IMR-90 (cell line): ENCODE results near the gene WNT10A.

Experiments
- CEBPB ChIP-seq: IDR thresholded peaks from 2 replicates; pipeline ENCODE4 v1.6.1; 2012; ENCODE audit warnings: low read depth, low read length, improper control_type of control experiment
- FOS ChIP-seq: fragments of 150-350 bp; IDR thresholded peaks from 2 replicates; pipeline ENCODE4 v1.6.1; 2016; ENCODE audit warnings: low read depth, low read length
- MAZ ChIP-seq: IDR thresholded peaks from 2 replicates; pipeline ENCODE4 v1.6.1; 2012; ENCODE audit warnings: low read depth, mild to moderate bottlenecking, low read length, improper control_type of control experiment, moderate library complexity, borderline replicate concordance
- MXI1 ChIP-seq: IDR thresholded peaks from 2 replicates; pipeline ENCODE4 v1.6.1; 2012; ENCODE audit warnings: low read depth, mild to moderate bottlenecking, low read length, moderate library complexity, borderline replicate concordance
- NFE2L2 ChIP-seq: fragments of 150-350 bp; IDR thresholded peaks from 2 replicates; pipeline ENCODE4 v1.6.1; 2016; ENCODE audit warnings: low read depth, mild to moderate bottlenecking, low read length
- POLR2A ChIP-seq: IDR thresholded peaks from 2 replicates; pipeline ENCODE4 v1.6.1; 2012; ENCODE audit warnings: mild to moderate bottlenecking, low read depth, low read length
- RAD21 ChIP-seq: IDR thresholded peaks from 2 replicates; pipeline ENCODE4 v1.6.1; 2012; ENCODE audit warnings: low read length, improper control_type of control experiment
- RCOR1 ChIP-seq: IDR thresholded peaks from 2 replicates; pipeline ENCODE4 v1.6.1; 2012; ENCODE audit warnings: mild to moderate bottlenecking, low read length, improper control_type of control experiment; ENCODE audit not compliant: insufficient replicate concordance
- RFX5 ChIP-seq: IDR thresholded peaks from 2 replicates; pipeline ENCODE4 v1.8.0; 2012; ENCODE audit warnings: low read depth, mild to moderate bottlenecking, low read length, moderate library complexity
- SMC3 ChIP-seq: fragments of 150-350 bp; IDR thresholded peaks from 2 replicates; pipeline ENCODE4 v1.6.1; 2016; ENCODE audit warnings: low read depth, mild to moderate bottlenecking, antibody characterized with exemption, low read length, moderate library complexity
- TF ChIP-seq, protein P1 (sequence below): conservative IDR thresholded peaks from 2 replicates; pipeline ENCODE4 v1.5.1; 2012; ENCODE audit warnings: mild to moderate bottlenecking, low read depth, low read length, improper control_type of control experiment
- TF ChIP-seq, protein P2 (sequence below): fragments of 150-350 bp; IDR thresholded peaks from 2 replicates; pipeline ENCODE4 v1.6.1; 2016; ENCODE audit warnings: low read depth, mild to moderate bottlenecking, low read length, moderate library complexity, borderline replicate concordance
- TF ChIP-seq, protein P3 (sequence below): fragments of 150-350 bp; IDR thresholded peaks from 2 replicates; pipeline ENCODE4 v1.6.1; 2017; ENCODE audit warnings: mild to moderate bottlenecking, antibody characterized with exemption, low read length, low read depth

DNA sequence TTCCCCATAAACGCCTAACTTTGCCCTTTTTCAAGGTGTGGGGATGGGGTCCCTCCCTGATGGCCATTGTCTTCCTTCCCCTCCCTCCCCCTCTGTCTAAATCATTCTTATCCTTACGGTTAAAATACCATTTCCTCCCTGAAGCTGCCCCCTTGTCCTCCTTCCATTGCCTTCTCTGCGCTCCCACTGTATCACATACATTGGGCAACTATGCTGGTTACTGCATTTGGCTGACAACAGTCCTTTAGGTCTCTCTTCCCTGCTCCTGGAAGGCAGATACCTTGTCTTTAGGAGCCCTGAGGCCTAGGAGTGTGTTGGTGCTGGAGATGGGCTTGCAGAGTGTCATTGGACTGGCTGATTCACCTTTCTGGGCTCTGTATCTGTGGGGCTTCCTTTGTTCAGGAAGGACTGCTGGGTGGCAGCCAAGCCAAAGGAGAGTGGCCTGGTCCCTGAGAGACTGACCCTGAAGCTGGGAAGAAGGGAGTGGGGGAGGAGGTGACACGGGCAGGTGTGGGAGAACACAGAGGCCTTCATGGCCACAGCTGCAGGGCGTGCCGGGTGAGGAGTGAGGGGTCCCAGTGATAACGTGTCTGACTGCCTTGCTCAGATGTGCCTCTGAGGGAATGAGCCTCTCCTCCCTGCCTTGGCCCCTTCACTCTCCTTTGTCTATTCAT, 18.9 kb upstream of the WNT10A start:
- TF ChIP-seq, protein P1, sequence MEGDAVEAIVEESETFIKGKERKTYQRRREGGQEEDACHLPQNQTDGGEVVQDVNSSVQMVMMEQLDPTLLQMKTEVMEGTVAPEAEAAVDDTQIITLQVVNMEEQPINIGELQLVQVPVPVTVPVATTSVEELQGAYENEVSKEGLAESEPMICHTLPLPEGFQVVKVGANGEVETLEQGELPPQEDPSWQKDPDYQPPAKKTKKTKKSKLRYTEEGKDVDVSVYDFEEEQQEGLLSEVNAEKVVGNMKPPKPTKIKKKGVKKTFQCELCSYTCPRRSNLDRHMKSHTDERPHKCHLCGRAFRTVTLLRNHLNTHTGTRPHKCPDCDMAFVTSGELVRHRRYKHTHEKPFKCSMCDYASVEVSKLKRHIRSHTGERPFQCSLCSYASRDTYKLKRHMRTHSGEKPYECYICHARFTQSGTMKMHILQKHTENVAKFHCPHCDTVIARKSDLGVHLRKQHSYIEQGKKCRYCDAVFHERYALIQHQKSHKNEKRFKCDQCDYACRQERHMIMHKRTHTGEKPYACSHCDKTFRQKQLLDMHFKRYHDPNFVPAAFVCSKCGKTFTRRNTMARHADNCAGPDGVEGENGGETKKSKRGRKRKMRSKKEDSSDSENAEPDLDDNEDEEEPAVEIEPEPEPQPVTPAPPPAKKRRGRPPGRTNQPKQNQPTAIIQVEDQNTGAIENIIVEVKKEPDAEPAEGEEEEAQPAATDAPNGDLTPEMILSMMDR: no peak
- TF ChIP-seq RCOR1 (no peak), POLR2A (no peak), CEBPB (no peak), NFE2L2 (no peak), MAZ (no peak), RAD21 (no peak), FOS (no peak), SMC3 (no peak), MXI1 (no peak), RFX5 (no peak)
- TF ChIP-seq, protein P2, sequence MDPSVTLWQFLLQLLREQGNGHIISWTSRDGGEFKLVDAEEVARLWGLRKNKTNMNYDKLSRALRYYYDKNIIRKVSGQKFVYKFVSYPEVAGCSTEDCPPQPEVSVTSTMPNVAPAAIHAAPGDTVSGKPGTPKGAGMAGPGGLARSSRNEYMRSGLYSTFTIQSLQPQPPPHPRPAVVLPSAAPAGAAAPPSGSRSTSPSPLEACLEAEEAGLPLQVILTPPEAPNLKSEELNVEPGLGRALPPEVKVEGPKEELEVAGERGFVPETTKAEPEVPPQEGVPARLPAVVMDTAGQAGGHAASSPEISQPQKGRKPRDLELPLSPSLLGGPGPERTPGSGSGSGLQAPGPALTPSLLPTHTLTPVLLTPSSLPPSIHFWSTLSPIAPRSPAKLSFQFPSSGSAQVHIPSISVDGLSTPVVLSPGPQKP: no peak
- TF ChIP-seq, protein P3, sequence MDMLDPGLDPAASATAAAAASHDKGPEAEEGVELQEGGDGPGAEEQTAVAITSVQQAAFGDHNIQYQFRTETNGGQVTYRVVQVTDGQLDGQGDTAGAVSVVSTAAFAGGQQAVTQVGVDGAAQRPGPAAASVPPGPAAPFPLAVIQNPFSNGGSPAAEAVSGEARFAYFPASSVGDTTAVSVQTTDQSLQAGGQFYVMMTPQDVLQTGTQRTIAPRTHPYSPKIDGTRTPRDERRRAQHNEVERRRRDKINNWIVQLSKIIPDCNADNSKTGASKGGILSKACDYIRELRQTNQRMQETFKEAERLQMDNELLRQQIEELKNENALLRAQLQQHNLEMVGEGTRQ: no peak
